HG02938 (cell line): ENCODE data around the gene RASGRF2.

Experiments used
- ATAC-seq: cut with Tn5 transposase; IDR thresholded peaks from one replicate; pipeline ENCODE4 v1.9.1; 2021; ENCODE audit warnings: mild to moderate bottlenecking, moderate library complexity; ENCODE audit not compliant: unreplicated experiment

The RASGRF2 gene

DNA sequence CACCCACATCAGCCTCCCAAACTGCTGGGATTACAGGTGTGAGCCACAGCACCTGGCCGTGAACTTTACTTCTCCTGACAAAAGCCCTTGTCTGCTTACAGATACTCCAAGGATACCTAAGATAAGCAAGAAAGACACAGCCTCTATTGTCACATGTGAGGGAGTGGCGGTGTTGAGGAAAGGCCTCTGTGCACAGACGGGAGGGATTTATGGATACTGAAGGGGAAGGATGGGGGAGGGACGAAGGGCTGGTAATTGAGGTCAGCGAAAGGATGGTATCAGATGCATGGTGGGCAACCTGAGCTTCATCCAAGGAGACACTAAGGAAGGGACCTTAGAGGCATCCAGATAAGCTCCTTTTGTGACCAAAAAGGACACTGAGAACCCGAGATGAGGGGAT, 206.3 kb downstream of the RASGRF2 start:
- ATAC-seq: no peak

DNA sequence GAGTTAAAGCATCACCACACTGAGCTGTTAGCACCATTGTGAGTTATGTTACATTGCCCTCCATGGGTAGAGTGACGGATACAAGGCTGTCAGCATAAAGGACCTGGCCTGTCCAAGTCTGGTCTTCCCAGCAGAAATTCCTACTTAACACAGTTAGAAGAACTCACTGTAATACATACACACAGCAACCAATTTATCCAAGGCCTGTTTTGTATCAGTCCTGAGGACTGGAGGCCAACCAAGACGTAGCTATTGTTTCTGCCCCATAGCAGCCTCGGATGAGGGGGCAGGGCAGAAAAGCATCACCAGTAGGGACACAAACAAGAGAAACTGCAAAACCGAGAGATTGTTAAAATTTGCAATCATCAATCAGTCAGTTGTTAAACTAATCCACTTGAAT, 206.9 kb downstream of the RASGRF2 start:
- ATAC-seq: no peak

DNA sequence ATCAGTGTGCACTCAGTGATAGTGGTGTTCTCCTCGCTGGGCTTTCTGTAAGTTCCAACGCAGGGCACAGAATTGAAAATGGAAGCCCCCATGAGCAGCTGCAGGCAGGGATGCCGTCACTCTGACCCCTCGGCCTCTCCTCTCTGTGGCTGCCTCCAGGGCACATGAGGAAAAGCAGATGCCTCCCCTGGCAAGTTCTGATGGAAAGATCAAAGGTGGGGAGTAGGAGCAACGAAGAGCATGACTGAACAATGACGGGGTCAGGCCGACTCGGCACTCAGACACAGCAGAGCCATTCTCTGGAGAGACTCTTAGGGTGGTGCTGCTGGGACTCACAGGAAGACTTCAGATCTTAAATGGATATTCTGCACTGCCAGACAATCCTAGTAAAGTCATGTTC, 207.4 kb downstream of the RASGRF2 start:
- no peak for ATAC-seq

DNA sequence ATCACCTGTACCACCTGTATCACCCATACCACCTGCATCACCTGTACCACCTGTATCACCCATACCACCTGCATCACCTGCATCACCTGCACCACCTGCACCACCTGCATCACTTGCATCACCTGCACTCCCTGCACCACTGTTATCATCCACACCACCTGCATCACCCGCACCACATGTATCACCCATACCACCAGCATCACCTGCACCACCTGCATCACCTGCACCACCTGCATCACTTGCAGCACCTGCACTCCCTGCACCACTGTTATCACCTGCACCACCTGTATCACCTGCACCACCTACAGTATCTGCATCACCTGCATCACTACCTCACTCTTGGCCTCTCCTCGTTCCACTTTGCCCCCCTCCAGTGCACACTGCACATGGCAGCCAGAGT, 209.8 kb downstream of the RASGRF2 start:
- ATAC-seq: no peak

DNA sequence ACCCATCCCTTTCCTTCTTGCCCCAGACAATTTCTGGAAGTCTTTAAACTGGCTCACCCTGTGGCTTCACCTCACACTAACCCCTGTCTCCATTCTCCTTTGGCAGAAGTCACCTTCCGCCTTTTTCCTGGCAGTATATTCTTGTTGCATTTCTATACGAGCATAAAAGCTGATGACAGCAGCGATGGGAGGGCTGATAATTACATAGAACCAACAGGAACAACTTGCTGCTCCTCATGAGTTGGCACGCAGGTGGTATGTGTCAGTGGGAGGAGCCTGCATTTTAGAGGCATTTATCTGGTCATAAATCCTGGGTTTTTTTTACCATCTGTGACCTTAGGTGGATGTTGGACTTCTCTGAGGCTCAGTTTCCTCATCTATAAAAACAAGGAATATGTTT, 211.6 kb downstream of the RASGRF2 start:
- no peak for ATAC-seq

DNA sequence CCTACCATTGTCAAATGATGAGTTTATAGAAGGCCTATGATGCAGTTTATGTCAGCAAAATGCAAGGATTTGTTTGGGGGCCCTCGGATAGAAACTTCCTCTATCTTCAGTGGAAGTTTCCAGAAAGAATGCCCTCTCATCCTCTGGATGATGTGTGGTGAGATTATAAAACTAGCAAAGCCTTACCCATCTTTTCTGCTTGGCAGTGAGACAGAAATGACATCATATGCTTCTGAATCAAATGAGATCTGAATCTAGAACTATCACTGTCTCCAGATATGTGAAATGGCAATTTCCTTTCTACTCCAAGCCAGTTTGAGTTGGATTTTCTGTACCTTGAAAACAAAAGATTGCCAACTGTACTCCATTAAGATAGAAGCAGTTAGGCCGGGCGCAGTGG, 212.5 kb downstream of the RASGRF2 start:
- no peak for ATAC-seq

DNA sequence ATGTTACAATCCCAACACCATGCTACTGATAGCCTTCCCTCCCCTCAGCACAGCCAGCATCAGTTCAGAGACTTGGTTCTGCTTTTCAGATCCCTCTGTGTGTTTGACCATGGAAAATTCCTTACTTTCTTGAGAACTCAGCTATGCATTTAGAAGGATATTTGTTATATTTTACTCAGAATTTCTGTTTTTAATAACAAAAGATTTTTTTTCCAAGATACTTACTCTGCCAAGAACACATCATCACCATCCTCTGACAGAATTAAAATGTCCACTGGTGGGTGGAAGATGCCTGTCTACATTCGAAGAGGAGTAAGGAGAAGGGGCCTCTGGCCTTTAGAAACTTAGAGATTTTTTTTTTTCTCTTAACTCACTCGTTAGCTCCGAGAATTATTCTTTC, 216.9 kb downstream of the RASGRF2 start:
- no peak for ATAC-seq

DNA sequence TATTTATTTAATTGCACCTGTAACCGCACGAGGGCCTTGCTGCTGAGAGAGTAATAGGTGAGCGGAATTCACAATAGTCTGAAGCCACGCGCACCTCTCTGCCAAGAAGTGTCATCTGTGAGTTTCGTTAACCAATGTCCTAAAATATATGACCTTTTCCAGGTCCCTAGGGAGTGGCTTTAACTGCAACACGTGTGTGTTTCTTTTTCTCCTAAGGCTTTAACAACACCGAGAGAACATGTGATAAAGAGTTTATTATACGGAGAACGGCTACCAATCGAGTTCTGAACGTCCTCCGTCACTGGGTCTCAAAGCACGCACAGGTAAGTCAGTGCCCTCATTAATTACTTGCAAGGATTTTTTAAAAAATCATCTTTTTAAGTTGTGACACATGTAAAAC, 219.8 kb downstream of the RASGRF2 start:
- ATAC-seq: no peak

DNA sequence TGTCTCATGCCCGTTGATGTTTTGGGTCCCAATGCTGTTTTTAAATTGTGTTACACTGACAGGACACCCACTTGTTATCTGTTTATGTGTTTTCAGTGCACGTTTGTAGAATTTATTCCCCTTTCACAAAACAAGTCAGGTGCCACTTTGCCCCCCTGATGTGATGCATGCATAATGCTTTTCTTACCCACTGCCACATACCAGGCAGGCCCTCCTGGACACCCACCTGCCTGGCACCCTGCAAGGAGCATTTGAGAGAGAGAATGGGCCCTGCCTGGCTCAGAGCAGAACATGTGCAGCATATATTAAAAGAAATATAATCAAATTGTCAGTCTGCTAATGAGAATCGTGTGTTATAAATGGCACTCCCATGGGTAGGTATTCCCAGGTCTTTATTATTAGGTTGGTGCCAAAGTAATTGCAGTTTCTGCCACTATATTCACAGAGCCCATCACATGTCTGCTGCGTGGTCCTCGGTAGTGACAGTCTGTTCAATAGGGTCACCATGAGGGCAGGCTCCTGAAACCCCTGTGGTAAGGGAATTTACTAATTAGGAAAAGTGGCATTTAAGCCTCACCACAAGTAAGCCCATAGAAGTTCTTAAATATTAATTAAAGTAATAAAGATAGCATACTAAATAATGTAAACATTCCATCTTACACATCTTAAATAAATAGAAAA, 220.8 kb downstream of the RASGRF2 start:
- no peak for ATAC-seq

DNA sequence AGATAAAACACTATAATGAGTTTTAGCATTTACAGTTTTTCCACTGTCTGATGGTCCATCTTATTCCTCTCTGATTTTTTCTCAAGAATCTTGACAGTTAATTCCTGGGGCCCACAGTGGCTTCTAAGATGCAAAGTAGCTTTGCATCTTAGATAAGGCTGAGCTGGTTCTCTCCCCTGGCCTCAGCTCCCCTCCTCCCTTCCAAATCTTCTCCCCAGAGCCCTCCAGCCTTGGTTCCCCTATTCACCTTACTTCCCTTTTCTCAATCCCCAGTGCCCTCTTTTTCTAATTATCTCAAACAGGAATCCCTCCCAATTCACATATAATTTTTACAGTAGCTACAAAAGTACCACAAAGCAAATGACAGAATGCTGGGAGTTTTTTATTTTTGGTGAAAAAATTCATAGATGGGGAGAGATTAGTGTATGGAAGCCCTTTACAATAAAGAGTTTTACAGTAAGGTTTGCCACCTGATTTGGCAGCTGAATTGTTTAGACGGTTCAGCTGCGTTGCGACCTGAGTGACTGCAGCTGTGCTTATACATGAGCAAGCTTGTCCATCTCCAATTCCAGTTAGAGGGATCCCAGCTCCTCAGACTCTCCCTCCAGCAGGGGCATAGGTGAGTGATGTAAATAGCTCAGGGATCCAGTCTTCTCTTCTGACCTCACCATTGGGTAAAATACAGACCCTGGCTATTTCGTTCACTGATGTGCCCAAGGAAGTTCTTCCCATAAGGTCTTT, 221.6 kb downstream of the RASGRF2 start:
- ATAC-seq: no peak

DNA sequence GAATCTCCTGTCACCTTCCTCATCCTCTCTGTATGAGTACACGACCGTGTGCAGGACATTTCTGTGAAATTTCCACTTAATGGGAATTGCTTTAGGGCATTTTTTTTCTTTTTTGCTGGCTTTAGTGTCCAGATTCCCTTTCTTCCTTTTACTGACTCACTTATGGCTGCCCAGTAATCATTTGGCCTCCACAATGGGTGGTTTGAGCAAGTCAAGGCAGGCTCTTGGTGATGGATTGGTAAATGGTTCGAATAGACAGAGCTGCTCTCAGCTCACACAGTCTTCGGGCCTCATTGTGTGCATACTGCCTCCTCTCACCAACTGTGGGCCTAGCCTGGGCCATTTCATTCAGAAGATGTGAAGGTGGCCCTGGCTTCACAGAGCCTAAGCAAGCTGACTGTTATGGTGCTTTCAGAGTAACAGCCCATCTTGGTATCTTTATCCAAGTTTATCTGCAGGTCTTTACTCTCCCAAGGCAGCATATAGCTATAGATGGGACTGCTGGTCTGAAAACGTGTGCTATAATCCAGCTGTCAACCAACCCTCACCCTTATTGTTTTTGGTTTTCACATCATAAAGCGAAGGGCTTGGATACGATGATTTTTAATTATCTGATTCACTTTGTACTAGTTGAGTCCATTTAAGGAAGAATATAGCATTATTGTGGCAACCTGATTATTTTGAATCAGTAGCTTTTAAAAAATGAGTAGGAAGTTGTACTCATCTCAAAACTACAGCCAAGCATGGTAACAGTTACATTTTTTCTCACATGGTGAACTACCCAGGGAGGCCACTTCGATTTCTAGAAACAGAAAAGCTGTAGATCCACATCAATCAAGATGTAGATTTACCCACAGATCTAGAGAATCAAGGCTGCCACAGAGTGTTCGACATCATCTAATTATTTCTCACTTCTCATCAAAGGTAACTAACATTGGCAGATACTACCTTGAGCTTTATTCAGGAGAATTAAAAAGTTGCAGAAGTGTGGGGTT, 222.5 kb downstream of the RASGRF2 start:
- no peak for ATAC-seq

DNA sequence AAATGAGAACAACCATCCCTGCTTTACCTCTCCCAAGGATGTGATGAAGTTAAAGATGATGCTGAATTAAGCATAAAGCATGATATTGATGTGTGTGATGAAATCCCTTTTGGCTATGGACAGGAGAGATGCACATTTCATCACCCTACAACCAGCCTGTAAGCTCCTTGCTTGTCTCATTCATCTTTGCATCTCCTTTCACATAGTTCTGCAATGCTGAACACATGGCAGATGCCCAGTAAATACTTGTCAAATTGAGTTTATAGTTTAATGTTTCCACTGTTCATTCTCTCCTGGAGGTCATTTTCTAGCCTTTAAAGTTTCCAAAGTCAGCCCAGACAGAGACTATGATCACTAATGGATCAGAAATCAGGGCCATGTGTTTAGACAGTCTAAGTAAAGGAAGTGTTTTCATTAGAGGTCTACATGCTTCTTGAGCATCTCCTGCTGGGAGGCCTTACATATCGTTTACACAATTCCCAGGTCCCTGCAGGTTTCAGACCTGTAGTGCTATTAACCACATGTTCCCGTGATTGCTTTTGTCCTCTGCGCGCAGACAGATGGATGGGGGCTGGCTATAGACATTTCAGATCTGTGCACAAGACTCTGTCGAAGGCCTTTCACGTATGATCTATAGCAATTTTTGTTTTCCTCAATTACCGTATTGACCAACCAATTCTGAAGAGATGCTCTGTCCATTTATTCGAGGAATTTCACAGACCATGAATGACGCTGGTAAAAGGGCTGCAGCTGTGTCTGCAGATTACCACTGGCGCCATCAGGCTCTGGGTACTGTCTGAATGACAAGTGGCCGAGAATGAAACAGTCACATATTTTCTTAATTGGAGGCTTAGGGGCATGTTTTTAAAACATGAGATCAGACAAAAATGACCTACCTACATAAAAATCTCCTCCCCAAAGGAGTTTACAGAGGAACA, 223.9 kb downstream of the RASGRF2 start:
- ATAC-seq: no peak

DNA sequence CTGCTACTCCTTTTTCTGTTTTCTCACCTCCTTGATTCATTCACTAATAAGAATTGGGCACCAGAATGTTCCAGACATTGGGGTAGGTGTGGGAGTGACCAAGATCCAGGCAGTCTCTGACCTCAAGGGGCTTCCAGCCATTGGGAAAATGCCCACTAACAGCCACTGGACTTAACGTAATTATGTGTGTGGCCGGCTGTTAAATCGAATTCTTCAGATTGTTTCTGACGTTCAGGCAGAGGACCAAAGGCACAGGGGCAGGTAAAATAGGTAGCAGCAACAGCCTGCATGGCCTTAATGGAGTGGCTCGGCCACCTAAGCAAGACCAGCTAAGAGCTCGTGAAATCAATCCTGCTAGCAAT, 224.6 kb downstream of the RASGRF2 start:
- no peak for ATAC-seq

DNA sequence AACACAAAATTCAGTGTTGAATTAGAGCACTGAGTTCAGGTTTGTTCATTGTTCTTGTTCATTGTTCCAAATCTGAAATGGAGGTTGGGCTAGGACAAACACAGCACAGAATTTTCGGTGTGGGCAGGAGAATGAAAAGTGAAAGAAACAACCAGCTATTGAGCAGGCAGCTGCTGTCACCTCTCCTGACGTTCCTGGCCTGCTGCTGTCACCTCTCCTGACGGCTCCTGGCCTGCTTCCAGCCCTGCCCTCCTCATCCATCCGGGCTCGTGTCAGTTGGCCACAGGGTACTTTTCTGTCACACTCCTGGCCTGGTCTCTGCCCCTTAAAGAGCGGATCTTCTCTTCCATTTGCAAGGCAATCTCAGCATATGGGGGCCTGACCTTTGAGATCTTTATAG, 227.7 kb downstream of the RASGRF2 start:
- ATAC-seq: no peak

DNA sequence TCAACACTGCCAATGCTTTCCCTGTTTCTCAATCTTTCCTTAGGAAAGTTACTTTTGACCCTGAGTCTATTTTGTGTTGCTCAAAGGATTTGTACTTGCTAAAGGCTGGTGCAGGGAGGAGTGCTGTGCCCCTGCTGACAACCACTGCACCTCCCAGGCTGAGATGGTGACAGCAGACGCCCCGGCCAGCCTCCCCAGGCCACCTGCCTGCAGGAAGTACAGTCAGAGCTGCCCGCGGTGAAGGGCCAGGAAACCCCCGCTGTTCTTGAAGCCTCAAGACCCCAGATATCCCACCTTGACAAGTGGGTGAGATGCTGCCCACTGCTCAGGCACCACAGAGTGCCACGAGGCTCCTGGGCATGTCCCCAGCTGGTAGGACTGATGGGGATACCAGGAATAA, 228.8 kb downstream of the RASGRF2 start:
- ATAC-seq: no peak

DNA sequence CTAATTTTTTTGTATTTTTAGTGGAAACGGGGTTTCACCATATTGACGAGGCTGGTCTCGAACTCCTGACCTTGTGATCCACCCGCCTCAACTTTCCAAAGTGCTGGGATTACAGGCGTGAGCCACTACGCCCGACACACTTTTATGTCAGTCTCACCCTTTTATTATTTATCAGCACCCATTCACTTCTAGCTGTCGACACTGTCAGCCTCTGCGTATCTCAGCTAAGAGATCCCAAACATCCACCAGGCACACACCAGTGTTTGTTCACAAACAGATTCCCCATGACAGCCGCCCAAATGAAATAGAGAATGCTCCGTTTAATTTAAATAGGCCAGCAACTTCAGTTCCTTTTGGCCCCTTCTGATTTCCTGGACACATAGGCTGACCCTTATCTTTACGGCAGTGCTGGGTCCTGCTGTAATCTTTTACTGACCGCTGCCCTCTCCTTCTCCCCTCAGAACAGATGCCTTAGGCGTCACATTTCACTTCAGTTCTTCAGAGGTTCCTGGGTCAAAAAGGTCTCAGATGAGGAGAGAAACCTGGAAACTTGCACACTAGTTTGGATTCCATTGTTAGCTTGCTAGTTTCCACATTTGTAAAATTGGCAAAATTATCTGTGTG, 229.8 kb downstream of the RASGRF2 start:
- ATAC-seq: no peak

DNA sequence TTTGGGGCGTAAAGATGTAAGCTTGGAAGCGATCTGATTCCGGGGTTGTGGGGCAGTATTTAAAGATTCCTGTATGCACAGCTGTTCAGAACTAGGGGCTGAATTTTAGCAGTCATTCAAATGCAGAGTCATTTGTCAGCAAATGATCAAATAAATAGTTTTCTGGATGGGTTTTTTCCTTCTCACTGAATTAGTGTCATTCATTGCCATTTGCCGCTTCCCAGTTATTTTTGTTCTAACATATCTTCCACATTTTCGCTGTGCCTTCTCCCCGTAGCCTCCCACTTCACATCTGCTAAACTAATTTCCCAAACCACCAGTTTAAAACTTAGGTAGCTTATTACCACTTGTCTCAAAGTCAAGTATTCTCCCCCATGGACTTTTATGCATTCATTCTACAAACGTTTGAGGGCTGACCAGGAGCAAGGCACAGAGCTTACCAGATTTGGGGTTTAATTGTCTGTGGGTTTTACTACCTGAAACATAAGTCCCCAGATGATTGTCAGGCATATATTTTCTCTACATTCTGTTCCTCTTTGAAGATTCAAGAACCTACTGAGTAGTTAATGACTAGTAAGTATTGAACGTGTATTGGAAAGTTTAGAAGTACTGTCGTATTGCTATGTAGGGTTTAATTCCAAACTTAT, 231.7 kb downstream of the RASGRF2 start:
- no peak for ATAC-seq

DNA sequence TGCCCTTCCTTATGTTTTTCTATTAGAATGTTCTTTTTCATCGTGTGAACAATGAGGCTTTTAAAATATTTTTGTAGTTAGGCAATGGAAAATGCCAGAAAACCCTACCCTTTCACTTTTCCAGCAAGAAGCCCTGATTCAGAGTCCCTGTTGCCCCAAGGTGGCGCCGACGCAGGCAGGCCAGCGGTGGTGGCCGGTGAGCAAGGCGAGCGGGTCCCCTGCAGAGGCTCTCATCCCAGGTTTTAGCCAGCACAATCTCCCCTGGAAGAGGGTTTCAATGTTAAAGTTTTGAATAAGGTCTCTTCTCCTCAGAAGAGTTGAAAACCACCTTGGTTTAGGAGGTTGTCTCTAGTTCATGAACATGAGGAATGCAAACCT, 232.2 kb downstream of the RASGRF2 start:
- ATAC-seq: no peak

DNA sequence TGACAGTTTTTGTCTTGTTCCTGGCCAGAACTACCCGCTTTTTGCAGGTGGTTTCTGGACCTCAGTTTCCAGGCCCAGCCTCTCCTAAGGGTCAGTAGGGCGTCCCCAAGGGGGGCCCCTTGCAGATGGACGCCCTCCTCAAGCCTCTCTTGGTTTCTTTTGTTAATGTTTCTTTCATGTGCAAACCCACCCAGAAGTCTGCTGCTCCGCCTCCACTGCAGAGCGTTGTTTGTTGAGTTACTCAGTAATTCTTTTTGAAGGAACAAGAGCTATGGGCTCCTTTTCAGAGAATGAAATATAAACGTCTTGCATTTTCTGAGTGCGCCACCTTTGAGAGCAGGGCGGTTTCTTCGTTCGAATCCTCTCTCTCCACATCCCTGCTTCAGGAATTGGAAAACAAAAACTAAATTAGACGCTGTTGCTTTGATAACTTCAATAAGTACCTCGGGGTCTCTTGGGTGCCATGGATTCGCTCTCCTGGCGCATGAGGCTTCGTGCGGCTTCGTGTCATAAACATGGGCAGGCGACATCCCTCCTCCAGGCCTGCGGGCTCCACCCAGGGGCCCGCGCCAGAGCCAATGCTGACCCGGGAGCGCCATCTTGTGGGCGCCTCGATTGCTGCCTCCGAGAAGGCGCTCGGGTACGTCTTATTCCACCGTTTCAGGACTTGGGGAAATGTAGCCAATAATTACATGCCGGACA, 234.6 kb downstream of the RASGRF2 start:
- ATAC-seq: peak; percentile 83
